ENCODE results near the gene CCDC148. TPM values are rescaled to one million over a fixed set of nuclear protein-coding genes. Genes with fewer than 3 reads are reported as not detected.

Gene CCDC148
- total and polyA plus RNA-seq, 2 donors (not counting 3 experiments of a cell fraction or from before 2014, with no cell fraction given) = 0.04 to 0.69 TPM

GRCh38 chr2:158499383-158499782 is 42.8 kb upstream of the CCDC148 start:
- peaks cover 20% of the 10 kb centered on the region for H3K79me2 ChIP-seq (ENCODE audit: control insufficient read depth, insufficient read depth, low read length)

More at GRCh38 chr2:158499383-158499782, 42.8 kb upstream of the CCDC148 start:
- Histone ChIP-seq H3K9ac (replicated peaks; ENCODE audit: extremely low read depth, insufficient read depth, low read length) (no peak overlapping the region), H3K4me2 (ENCODE audit: insufficient read depth, low read length) (no peak overlapping the region), H3K9me3 (replicated peaks; ENCODE audit: control insufficient read depth, insufficient read depth, low read length) (no peaks in the 10 kb centered on the region), H3K27me3 (ENCODE audit: control insufficient read depth in 2 of 2, insufficient read depth in 2 of 2, low read length in 2 of 2) (no peaks in the 10 kb centered on the region), H4K20me1 (replicated peaks; ENCODE audit: control insufficient read depth, extremely low read depth, insufficient read depth, low read length) (peaks cover 2% of the 10 kb centered on the region), H3K36me3 (ENCODE audit: control insufficient read depth in 2 of 2, extremely low read depth in 1 of 2, insufficient read depth in 2 of 2, low read length in 2 of 2) (no peaks in the 10 kb centered on the region), H2AFZ (ENCODE audit: low read depth, low read length) (no peak overlapping the region), H3K9me1 (replicated peaks; ENCODE audit: control insufficient read depth, extremely low read depth, insufficient read depth, low read length) (no peaks in the 10 kb centered on the region), H3K4me3 (replicated peaks in 1 of 3; ENCODE audit: insufficient read depth in 1 of 3, low read depth in 1 of 3, low read length in 3 of 3) (no peak overlapping the region), H3K27ac (ENCODE audit: insufficient read depth, low read depth, low read length) (no peak overlapping the region), H3K4me1 (ENCODE audit: control insufficient read depth, extremely low read depth, insufficient read depth, low read length) (peaks cover 2% of the 10 kb centered on the region)
- TF ChIP-seq GATA2 (IDR thresholded peaks at IDR 0.05; ENCODE audit: insufficient read depth, insufficient read length, low read depth, low read length) (no peak), POLR2AphosphoS5 (IDR thresholded peaks at IDR 0.05; ENCODE audit: insufficient read depth, low read depth, low read length) (no peak), JUN (IDR thresholded peaks at IDR 0.05; ENCODE audit: borderline replicate concordance, insufficient read depth, insufficient read length, low read depth) (no peak), CTCF (IDR thresholded peaks at IDR 0.05; ENCODE audit: extremely low read depth in 1 of 2, insufficient read depth in 1 of 2, low read depth in 1 of 2, low read length in 2 of 2) (no peak), POLR2A (IDR thresholded peaks at IDR 0.05; ENCODE audit: low read depth, low read length) (no peak)
- no TSS peak for BruUV-seq (replicated peaks)
- FAIRE-seq (no peak), DNase-seq (ENCODE audit: low read depth, low spot score) (no peak)
- dilution Hi-C loops (cut with MboI; ENCODE audit: extremely low pct_ligation_motif_present, low sequenced_read_pairs) = no loop called here
- CTCF ChIA-PET = no interaction called here
- POLR2A ChIA-PET = no interaction called here
- intact Hi-C loops (cut with micrococcal nuclease) = no loop called here

All from endothelial cell of umbilical vein (primary cell).